Testis (tissue), 2 donors: ENCODE data around the gene TNFRSF17.

Experiments used
- POLR2A ChIP-seq: fragments of 450-650 bp; IDR thresholded peaks from one replicate; pipeline ENCODE4 v1.6.1; 2017; ENCODE audit warnings: antibody characterized with exemption, mild to moderate bottlenecking, moderate library complexity
- TF ChIP-seq, protein P1 (sequence below), 3 experiments: fragments of 450-650 bp in 2 of 3; fragments of 200-600 bp in 1 of 3; sonication (generic) in 1 of 3; IDR thresholded peaks; one replicate each; pipeline ENCODE4 v1.5.1; 2016 to 2019; ENCODE audit warnings: antibody characterized with exemption in 3 of 3, mild to moderate bottlenecking in 2 of 3, moderate library complexity in 1 of 3

DNA sequence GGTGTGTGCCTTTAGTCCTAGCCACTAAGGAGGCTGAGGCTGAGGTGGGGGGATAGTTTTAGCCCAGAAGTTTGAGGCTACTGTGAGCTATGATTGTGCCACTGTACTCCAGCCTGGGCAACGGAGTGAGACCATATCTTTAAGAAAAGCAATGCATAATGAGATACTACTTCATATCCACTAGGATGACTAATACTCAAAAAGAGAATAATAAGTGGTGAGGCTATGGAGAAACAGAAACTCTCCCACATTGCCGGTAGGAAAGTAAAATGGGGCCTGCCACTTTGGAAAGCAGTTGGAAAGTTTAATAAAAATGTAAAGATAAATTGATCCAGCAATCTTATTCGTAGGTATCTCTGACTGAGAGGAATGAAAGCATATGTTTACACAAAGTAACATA is 18.6 kb upstream of the TNFRSF17 start:
- TF ChIP-seq, protein P1, sequence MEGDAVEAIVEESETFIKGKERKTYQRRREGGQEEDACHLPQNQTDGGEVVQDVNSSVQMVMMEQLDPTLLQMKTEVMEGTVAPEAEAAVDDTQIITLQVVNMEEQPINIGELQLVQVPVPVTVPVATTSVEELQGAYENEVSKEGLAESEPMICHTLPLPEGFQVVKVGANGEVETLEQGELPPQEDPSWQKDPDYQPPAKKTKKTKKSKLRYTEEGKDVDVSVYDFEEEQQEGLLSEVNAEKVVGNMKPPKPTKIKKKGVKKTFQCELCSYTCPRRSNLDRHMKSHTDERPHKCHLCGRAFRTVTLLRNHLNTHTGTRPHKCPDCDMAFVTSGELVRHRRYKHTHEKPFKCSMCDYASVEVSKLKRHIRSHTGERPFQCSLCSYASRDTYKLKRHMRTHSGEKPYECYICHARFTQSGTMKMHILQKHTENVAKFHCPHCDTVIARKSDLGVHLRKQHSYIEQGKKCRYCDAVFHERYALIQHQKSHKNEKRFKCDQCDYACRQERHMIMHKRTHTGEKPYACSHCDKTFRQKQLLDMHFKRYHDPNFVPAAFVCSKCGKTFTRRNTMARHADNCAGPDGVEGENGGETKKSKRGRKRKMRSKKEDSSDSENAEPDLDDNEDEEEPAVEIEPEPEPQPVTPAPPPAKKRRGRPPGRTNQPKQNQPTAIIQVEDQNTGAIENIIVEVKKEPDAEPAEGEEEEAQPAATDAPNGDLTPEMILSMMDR (IDR thresholded peaks at IDR 0.05), result no peak
- TF ChIP-seq POLR2A, result no peak
